ENCODE measurements around the gene ATXN7L1.
A peak's percentile ranks its signal among the peaks of the same experiment; 100 is the strongest.

The ATXN7L1 gene

DNA sequence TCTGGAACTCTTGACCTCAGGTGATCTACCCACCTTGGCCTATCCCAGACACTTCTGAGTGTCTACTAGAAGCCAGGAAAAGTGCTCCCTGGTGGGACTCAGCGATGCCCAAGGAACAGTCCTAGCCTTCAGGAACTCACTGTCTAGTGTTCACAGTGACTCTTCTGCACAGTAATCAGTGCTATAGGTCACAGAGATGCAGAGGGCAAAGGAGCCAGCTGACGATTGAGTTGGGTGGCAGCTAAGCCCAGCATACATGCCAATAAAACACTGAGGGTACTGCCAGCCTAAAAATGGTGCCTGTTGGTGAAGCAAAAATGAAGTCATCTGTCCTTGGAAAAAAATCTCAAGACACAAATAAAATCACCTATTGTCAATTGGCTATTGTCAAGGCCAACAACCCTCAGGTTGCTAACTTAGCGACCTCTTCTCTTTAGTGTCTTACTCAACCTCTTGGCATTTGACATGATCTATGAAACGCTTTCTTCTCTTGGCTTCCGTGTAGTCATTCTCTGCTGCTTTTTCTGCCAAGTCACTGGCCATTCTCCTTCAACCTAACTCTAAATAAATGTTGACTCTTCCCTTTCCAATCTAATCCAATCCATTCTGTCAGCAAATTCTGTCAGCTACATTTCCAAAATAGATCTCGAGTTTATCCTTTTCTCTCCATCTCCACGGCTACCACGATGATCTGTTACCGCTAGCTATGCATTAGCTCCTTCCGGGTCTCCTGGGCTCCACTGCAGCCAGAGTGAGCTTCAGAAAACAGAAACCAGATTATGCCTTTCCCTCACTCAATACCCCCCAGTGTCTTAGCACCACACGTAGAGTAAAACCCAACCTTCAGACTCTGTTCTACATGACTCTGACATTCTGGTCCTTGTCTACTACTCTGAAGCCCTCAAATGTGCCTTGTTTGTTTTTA is 99.2 kb downstream of the ATXN7L1 start:
- no peak for ATAC-seq

DNA sequence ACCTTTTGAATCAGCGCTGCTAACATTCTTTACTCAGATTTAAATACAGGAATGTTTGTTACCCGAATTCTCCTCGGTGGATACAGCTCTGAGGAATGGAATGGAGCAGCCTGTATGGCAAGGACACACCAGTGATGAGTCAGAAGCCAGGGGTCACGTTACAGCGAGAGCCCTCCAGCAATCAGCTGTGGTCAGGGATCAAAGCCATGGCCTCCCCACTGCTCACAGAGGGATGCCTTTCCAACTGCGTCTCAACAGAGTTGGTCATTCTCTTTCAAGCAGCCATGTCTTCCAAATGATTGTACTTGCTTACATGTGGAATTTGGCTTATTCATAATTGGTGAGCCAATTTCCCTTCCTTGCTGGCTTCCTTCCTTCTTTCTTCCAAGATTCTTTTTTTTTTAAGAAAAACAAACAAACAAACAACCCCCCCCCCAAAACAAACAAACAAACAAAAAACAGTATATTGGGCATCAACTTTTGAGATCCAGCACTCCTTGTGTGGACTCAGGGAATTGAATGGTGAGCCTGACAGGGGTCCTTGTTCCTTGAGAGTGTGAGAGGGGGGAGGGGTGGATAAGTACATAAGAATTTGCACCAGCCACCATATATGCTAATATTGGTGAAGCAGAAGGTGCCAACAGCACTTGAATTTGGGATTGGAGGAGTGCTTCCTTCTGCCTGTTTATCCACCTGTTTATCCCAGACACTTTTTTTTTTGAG is 100.2 kb downstream of the ATXN7L1 start:
- ATAC-seq, result no peak

DNA sequence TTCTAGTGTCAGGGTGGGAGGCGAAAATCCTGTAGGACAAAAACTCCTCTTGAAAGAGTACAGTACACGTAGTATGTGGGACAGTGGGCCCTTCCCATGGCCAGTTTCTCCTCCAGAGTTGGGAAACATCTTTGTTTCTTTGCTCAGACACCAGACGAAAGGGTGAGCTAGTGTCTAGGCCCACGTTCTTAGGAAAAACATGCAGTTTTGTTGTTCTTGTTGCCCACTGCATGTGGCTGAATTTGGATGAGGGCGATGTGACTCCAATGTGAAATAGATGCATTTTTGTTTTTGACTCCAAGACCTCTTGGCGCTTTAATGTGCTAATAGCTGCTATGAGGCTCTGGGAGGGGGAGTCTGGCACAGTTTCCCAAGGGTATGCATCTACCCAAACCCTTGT is 100.8 kb downstream of the ATXN7L1 start:
- ATAC-seq, result no peak

GRCh38 chr7:105773030-105773460 is 103.4 kb downstream of the ATXN7L1 start:
- ATAC-seq, result no peak

DNA sequence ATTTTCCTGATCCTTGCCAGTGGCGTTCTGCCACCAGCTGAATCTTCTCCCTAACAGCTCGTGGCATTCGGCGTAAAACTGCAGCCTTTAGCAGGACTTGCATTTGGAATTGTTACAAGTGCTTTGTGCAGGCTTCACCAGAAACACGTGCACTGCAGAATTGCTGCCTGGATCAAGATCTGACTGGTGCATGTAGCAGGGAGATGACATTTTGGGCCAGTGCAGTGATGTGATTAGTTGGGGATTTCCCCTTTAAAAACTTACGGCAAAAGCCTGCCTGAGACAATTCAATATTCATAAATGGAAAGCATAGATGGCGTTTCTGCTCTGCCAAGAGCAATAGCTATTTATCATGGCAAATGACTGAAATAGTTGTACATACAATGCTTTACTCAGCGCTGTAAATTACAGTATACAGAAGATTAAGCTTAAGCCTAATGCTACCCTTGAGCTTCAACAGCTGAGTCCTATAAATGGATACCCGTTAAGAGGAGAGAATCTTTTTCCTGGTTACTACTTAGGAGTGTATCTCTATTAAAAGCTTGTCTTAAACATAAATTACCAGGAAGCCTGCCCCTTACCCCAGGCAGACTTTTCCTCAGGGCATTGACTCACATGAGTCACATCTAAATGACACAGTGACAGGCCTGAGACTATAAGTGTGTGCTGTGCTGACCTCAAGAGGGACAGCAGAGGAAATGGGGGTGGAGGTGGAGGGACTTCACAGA is 106.3 kb downstream of the ATXN7L1 start:
- peak; percentile 82 to 85 for ATAC-seq

DNA sequence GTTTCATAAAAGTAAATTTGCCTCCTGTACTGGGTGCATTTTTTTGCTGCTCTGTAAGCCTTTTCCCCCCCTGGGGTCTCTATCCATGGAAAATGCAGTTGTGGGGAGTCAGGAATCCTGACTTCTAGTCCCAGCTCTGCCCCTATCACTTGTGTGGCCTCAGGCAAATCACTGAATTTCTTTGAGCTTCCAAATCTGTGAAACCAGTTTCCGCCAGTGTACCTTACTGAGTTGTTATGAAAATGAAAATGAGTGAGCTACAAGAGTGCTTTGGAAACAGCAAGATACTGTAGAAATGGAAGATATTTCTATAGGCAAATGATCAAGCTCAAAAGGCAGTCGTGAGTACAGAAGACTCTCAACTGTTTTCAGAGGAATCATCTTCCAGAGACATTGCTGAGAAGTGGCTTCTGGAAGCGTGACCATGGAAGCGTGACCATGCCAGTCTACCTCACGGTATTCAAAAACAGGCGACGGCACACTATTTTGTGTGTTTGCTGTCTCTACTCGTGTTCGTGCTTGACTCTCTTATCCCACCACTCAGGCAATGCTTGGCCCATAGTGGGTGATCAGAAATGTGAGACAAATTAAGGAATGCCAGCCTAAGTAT is 107.4 kb downstream of the ATXN7L1 start:
- no peak for ATAC-seq

- ATAC-seq, result no peak
Measured at GRCh38 chr7:105768117-105768516, 108.3 kb downstream of the ATXN7L1 start.

DNA sequence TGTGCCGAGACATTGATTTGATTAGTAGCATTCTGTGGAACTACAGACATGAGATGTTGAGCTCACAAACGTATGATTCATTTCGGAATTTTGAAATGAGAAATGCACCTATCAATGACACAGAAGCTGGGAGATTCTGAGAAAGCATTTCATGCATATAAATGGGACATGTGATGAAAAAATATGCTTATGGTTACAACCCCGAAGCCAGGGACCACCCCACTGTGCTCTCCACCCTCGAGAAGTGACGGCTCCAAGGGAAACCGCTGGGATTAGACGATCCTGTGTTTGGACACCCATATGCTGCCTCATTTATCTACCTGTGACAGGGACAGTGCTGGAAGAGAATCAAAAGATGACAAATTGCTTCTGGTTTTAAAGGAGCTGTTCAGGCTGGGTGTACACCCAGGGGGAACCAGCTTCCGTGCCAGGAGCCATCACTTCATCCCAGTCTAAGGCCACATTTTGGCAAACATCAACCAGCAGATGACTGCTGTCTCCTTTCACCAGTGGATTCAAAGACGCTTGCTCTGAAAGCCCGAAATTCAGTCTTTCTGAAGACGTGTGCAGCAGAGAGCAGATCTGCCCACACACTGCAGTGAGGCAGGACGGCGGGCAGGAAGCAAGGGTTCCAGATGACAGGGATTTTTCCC is 109.9 kb downstream of the ATXN7L1 start:
- ATAC-seq, result peak; percentile 16 to 34

DNA sequence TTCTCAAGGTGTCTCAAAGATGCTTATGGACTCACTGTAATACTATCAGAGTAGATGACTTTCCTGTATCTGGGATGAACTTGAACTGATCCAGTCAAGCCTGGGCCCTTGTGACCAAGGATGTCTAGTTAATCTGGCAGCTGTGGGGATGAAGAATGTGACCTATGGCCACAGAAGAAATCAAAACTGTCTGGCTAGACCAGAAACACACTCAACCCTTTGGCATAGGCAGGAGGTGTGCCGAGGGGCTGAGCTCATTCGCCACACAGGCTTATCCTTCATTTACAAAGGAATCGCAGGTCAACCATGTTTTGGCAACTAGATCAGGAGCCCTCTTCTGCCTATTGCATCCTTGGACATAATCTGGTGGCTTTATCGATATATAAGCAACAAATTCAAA is 110.6 kb downstream of the ATXN7L1 start:
- no peak for ATAC-seq

DNA sequence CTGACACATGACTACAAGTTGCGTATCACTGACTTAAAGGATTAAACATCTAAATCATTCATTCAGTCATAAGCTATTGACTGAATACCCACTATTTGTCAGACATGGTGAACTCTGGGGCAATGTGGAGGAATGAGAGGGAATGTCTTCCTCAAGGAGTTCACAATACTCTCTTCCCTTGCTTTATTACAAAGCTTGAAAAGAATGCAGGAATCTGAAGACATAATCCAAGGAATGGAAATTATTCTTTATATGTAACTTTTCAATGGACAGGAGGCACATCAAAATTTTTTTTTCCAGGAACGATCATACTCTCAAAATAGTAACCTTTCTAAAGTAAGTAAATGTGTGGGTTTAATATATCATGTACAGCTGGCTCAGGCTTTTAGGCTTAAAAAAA is 111.9 kb downstream of the ATXN7L1 start:
- no peak for ATAC-seq

- ATAC-seq, result peak; percentile 35 to 43
Measured at GRCh38 chr7:105760551-105761447, 115.6 kb downstream of the ATXN7L1 start.

DNA sequence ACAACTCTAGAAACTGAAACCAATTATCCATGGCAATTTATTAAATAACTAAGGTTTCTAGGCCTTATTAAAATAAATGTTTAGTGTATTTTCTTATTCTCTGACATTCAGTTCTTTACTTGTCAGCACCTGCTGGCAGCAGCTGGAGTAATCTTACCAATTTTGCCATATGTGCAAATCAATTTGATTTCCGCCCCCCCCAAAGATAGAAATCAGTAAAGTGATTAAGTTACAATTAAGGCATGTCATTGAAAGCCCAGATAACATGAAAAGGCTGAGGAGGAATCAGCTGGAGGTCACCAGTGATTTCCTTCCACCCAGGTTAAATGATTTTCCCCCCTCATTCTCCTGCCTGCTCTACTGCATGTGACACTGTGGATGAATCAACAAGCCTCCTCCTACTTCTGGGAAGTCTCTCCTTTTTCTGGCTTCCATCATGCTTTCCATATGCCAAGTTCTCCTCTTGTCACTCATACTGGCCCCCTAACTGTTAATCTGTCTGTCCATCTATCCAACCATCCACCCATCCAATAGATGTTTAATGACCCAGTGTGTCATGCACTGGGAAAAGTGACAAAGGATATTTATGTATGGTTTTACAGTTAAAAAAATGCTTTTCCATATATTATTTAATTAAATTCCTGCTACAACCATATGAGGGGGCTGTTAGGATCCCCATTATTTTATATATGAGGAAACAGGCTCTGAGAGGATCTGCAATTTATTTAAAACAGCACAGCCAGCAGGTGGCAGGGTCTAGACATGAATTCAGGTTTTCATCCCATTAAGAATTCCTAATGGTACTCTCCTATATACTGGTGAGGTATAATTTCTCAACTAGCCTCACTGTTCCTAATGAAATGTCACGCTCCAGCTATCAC is 116.5 kb downstream of the ATXN7L1 start:
- ATAC-seq, result peak in 1 of 2 donors; percentile 27

- no peak for ATAC-seq
Measured at GRCh38 chr7:105756367-105756766, 120.0 kb downstream of the ATXN7L1 start.

- ATAC-seq, result no peak
Measured at GRCh38 chr7:105752671-105753275, 123.6 kb downstream of the ATXN7L1 start.

DNA sequence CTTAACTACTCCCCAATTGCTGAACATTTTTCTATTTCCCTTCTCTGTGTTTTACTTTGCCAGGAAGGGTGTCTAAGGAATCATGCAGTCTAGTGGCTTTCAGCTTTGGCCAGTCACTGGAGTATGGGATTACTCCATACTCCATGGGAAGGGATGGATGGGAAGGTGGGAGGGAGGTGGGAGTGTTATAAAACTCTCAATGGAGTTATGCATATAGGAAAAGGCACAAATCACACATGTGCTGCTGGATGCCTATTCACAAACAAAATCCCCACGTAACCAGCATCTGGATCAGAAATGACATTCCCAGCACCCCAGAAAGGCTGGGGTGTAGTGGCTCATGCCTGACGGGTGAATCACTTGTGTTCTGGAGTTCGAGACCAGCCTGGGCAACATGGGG is 125.3 kb downstream of the ATXN7L1 start:
- ATAC-seq, result no peak

- ATAC-seq, result no peak
Measured at GRCh38 chr7:105748701-105749100, 127.7 kb downstream of the ATXN7L1 start.

DNA sequence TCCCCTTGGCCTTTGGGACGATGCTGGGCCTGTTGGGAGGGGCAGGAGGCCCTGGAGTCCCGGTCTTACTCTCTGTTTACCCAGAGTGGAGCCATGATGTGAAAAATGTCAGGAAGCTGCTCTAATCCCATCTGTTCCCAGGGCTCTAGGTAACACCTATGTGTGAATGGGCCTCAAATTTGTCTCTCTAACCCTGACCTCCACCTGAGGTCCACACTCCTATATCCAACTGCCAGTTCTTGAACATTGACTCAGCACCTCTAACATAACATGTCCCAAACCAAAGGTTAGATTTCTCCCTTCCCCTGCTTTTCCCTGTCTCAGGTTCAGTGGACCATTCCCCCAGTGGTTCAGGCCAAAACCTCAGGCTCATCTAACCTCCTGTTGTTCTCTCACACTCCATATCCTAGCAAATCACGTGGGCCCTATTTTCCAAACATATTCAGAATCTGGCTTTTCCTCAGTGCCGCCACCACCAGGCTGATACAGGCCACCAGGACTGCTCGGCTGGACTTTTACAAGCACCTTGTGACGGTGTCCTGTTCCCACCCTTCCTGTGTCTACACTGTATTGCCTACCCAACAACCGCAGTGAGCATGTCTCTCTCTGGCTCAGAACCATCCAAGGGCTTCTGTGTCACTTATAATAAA is 130.6 kb downstream of the ATXN7L1 start:
- no peak for ATAC-seq

GRCh38 chr7:105744258-105744657 is 132.1 kb downstream of the ATXN7L1 start:
- no peak for ATAC-seq

Data from activated CD4-positive, CD25-positive, alpha-beta regulatory T cell treated with anti-CD3 and anti-CD28 coated beads, Interleukin-2, amount 50 U/mL, for 24 hours (primary cell).